ENCODE measurements around the gene OPA1.

The OPA1 gene

DNA sequence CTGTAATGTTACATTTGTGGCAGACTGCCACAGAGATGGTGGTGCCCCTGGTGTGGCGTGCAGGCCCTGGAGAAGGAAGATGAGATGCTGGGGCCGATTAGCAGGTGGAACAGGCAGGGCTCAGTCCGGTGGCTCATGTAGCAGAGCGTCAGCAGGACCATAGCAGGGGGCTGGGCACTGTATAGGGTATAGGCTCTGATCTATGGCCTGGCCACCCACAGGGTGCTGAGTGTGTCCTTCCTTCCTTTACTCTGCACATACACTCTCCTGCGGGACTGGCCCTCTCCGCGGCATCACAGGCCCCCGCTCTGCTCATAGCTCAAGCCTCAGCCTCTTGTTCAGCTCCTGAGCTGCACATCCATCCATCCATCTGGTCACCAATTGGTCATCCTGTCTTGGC lies 143.6 kb downstream of the OPA1 start:
- no peak for DNase-seq (ENCODE audit: low read depth)

GRCh38 chr3:193737191-193737751 lies 144.3 kb downstream of the OPA1 start:
- no peak for DNase-seq (ENCODE audit: low read depth)

DNA sequence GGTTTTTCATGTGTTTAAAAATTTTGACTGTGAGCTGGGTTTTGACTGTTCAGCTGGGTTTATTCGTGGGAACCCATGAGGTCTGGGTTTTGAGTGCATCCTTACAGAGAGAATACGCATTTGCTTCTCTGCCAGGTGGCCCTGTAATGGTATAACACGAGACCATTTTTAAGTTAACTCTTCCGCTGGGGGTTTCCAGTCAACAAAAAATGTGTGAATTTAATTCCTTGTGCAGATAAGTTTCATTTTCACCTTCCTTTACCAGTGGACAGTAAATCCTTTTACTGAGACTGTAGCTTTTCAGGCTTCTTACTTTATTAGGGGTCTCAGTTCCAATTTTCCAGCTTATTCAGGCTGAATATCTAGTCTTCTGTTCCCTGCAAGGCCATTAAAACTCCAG lies 149.6 kb downstream of the OPA1 start:
- no peak for DNase-seq (ENCODE audit: low read depth)

DNA sequence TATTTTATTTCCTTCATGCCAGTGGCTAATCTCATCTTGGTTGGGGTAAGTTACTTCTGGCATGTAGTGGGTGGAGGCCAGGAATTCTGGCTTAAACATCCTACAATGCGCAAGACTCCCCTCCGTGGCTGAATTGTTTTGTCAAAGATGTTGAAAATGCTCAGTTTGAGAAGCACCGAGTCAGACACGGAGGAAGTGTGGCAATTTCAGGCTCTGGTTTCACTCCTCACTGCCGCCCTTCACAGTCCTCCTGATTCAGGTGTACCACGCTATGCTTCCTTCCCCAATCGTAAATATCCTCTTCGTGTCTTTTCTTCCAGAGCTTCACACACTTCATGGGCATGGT lies 150.7 kb downstream of the OPA1 start:
- no peak for DNase-seq (ENCODE audit: low read depth)

GRCh38 chr3:193744048-193744821 lies 151.2 kb downstream of the OPA1 start:
- DNase-seq (ENCODE audit: low read depth) = no peak

DNA sequence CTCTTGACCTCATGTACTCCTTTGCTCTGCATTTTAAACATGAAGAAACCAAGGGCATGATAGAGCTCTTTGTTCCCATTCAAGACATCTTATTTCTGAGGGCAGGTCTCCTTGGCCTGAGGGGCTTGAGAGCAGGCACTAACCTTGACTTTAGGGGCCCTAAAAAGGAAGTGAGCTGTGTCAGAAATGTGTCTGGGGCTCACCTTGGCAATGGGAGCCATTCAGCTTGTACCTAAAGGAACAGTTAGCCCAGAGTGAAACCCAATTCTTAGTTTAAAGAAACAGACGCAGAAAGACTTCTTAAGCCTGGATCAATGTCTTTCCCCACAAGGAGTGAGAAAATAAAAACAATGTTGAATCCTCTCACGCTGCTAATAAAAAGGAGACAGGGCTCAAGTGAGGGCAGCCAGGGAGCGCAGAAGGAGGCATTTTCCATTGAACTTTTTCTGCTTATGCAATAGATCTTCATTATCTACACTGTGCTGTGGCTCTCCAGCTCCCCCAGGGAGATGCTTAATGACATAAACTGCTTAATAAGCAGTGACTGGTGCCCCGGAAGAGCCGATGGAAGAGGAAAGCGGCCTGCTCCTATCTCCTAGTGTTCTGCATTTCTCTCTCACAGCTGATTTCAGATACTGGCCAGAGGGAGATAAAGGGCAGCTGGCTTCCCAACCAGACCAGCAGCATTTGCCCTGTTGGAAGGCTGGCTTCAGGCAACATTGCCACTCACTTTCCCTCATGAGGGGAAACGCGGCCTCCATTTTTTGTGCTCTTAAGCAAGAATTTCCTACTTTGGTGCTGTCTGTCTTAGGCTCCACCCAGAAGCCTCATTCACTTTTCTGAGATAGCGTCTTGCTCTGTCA lies 152.0 kb downstream of the OPA1 start:
- DNase-seq (ENCODE audit: low read depth) = no peak

DNA sequence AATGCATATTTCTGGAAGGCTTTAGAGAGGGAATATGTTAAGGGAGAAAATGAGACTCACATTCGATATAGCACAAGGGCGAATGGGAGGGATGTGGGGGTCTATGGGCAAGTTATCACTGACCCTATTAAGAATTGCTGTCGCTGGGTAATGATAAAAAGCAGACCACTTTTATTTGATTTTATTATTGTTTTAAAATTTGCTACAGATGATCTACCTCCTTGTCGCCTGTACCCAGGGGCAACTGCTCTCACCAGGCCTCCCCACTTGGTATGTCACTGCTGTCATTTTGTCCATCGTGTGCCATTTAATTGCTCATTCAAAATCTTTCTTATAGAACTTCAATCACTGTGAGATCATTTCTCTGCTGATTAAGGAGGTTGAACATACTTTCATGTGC lies 153.8 kb downstream of the OPA1 start:
- no peak for DNase-seq (ENCODE audit: low read depth)

Data from HS-5 (cell line).